B cell (primary cell): ENCODE results near the gene CDH13. TPM values are rescaled to one million over a fixed set of nuclear protein-coding genes. Genes with fewer than 3 reads are reported as not detected.

Source experiments
- ATAC-seq: fragments of 200-7000 bp; cut with Tn5 transposase; one replicate; pipeline ENCODE4 v1.10.0; 2021; ENCODE audit warnings: low read depth, mild to moderate bottlenecking, moderate number of reproducible peaks, moderate library complexity
- CTCF ChIA-PET: fragments of 350-600 bp; sonication (Branson Sonifier 250); formaldehyde crosslinking; loops from one replicate; lab custom pipeline; 2021; ENCODE audit warnings: antibody characterized with exemption, inconsistent platforms; lab: Charles Lee
- POLR2A ChIA-PET: fragments of 350-600 bp; sonication (Branson Sonifier 250); formaldehyde crosslinking; loops from one replicate; lab custom pipeline; 2021; ENCODE audit warnings: antibody characterized with exemption; lab: Charles Lee
- DNase-seq: peaks from one replicate; pipeline ENCODE4 v3.0.0; 2013
- H2AFZ ChIP-seq: 2 replicates; pipeline ENCODE4 v1.6.1; 2012; ENCODE audit warnings: mild to moderate bottlenecking, low read depth, low read length; ENCODE audit not compliant: insufficient read depth, poor library complexity, severe bottlenecking
- H3K27ac ChIP-seq, 2 donors: 1 replicate in 1 of 2; 2 replicates in 1 of 2; pipeline ENCODE4 v1.5.1; 2012 to 2013; ENCODE audit warnings: low read length in 2 of 2, mild to moderate bottlenecking in 2 of 2, moderate library complexity in 1 of 2
- H3K27me3 ChIP-seq, 4 experiments: fragments of 200-600 bp in 1 of 4; sonication (generic) in 1 of 4; replicated peaks in 1 of 4; 1 replicate in 2 of 4; 2 replicates in 2 of 4; pipeline versions ENCODE4 v1.6.1 to v1.7.0; 2013 to 2016; ENCODE audit warnings: low read length in 3 of 4, mild to moderate bottlenecking in 2 of 4, mixed read lengths in 1 of 4, moderate library complexity in 1 of 4; ENCODE audit not compliant: insufficient read depth in 4 of 4, control insufficient read depth in 3 of 4; ENCODE audit errors: control extremely low read depth in 1 of 4
- H3K36me3 ChIP-seq, 2 experiments: replicated peaks in 1 of 2; 1 replicate in 1 of 2; 2 replicates in 1 of 2; pipeline versions ENCODE4 v1.6.1 to v1.7.1; 2013; ENCODE audit warnings: low read length in 1 of 2; ENCODE audit not compliant: insufficient read depth in 2 of 2, control insufficient read depth in 1 of 2; ENCODE audit errors: control extremely low read depth in 1 of 2, extremely low read depth in 1 of 2
- H3K4me1 ChIP-seq, 2 donors: fragments of 200-600 bp in 1 of 2; sonication (generic) in 1 of 2; 1 replicate in 1 of 2; 2 replicates in 1 of 2; pipeline versions ENCODE4 v1.5.1 to v1.6.1; 2013 to 2017; ENCODE audit warnings: low read length in 2 of 2; ENCODE audit not compliant: control insufficient read depth in 2 of 2, insufficient read depth in 2 of 2
- H3K4me2 ChIP-seq: replicated peaks from 2 replicates; pipeline ENCODE3; 2012; ENCODE audit warnings: mild to moderate bottlenecking, low read depth, low read length; ENCODE audit not compliant: poor library complexity, severe bottlenecking
- H3K4me3 ChIP-seq, 5 experiments: fragments of 200-600 bp in 1 of 5; sonication (generic) in 1 of 5; 1 replicate in 3 of 5; 2 replicates in 2 of 5; pipeline versions ENCODE4 v1.5.1 to v1.7.0; 2011 to 2016; ENCODE audit warnings: low read length in 4 of 5, mild to moderate bottlenecking in 4 of 5, low read depth in 2 of 5, control low read depth in 1 of 5, moderate library complexity in 1 of 5; ENCODE audit not compliant: insufficient read depth in 1 of 5; ENCODE audit errors: control extremely low read depth in 1 of 5, extremely low read depth in 1 of 5
- H3K79me2 ChIP-seq: fragments of 200-600 bp; sonication (generic); one replicate; pipeline ENCODE4 v1.6.0; 2016; ENCODE audit warnings: low read length; ENCODE audit not compliant: control insufficient read depth, insufficient read depth
- H3K9ac ChIP-seq: fragments of 200-600 bp; sonication (generic); 2 replicates; pipeline ENCODE4 v1.6.1; 2017; ENCODE audit warnings: mild to moderate bottlenecking, low read length, moderate library complexity
- H3K9me3 ChIP-seq, 3 donors: one replicate each; pipeline versions ENCODE4 v1.6.1 to v1.7.1; 2013; ENCODE audit warnings: low read length in 2 of 3; ENCODE audit not compliant: control insufficient read depth in 2 of 3, insufficient read depth in 1 of 3; ENCODE audit errors: control extremely low read depth in 1 of 3
- H4K20me1 ChIP-seq: 2 replicates; pipeline ENCODE4 v1.6.0; 2012; ENCODE audit warnings: mild to moderate bottlenecking, low read length; ENCODE audit not compliant: insufficient read depth, control insufficient read depth, poor library complexity, severe bottlenecking
- H3K27ac Mint-ChIP-seq: one replicate; pipeline ENCODE4 v1.8.0; 2021; ENCODE audit warnings: mixed read lengths
- H3K27me3 Mint-ChIP-seq: one replicate; pipeline ENCODE4 v1.8.0; 2021; ENCODE audit warnings: mixed read lengths
- H3K4me1 Mint-ChIP-seq: one replicate; pipeline ENCODE4 v1.8.0; 2021; ENCODE audit warnings: mixed read lengths
- H3K4me3 Mint-ChIP-seq: one replicate; pipeline ENCODE4 v1.8.0; 2021; ENCODE audit warnings: mixed read lengths
- H3K9me3 Mint-ChIP-seq: one replicate; pipeline ENCODE4 v1.8.0; 2022; ENCODE audit warnings: mixed read lengths; ENCODE audit not compliant: insufficient read depth
- CTCF ChIP-seq: fragments of 200-600 bp; IDR thresholded peaks from one replicate; pipeline ENCODE4 v1.8.0; 2022; ENCODE audit warnings: antibody characterized with exemption, mild to moderate bottlenecking
- EZH2 ChIP-seq: IDR thresholded peaks from 2 replicates; pipeline ENCODE4 v1.6.1; 2012; ENCODE audit warnings: borderline replicate concordance, low read depth, mild to moderate bottlenecking, moderate library complexity, low read length; ENCODE audit not compliant: insufficient read depth, poor library complexity, severe bottlenecking
- WGBS: methylation state at CpG from one replicate; pipeline ENCODE4 v1.1.5; 2013; ENCODE audit warnings: missing lambda C conversion rate; ENCODE audit not compliant: insufficient coverage; 5-methylcytosine and 5-hydroxymethylcytosine counted together
- intact Hi-C: fragments of 100-400 bp; cut with micrococcal nuclease; formaldehyde crosslinking; loops from one replicate; pipeline ENCODE4 v1.10.0; 2022
- polyA plus RNA-seq: library from polyadenylated mRNA; depleted of rRNA; stranded (reverse); fragments of >200 nt; gene quantifications from 2 replicates; pipeline ENCODE4 v1.2.3, GENCODE V29; 2012
- total RNA-seq, 2 donors: library from RNA; stranded (reverse); fragments of 120-200 nt in 1 of 2; gene quantifications; 1 replicate in 1 of 2; 2 replicates in 1 of 2; pipeline versions ENCODE4 v1.2.3 to v1.2.4, GENCODE V29; 2013 to 2022

The CDH13 gene
- total and polyA plus RNA-seq, 2 donors (not counting 1 experiment from before 2014, with no cell fraction given): not detected

- H3K4me3 Mint-ChIP-seq: no peak overlapping the region
- no peaks in the 10 kb centered on the region for H4K20me1 ChIP-seq
- ChIA-PET POLR2A (no interaction called here), CTCF (no interaction called here)
- H3K4me3 ChIP-seq: no peak overlapping the region
- intact Hi-C loops: no loop called here
- no peak overlapping the region for H3K9ac ChIP-seq
- TF ChIP-seq EZH2 (no peak), CTCF (no peak)
- no peak overlapping the region for H3K27ac ChIP-seq
- H3K9me3 Mint-ChIP-seq: no peaks in the 10 kb centered on the region
- H3K36me3 ChIP-seq: no peaks in the 10 kb centered on the region
- no peaks in the 10 kb centered on the region for H3K27me3 Mint-ChIP-seq
- H3K27me3 ChIP-seq: no peaks in the 10 kb centered on the region
- DNase-seq (no peak), ATAC-seq (no peak)
- WGBS: 100% methylated on average over 1 of the region's 7 CpGs
- no peak overlapping the region for H2AFZ ChIP-seq
- H3K4me2 ChIP-seq: no peak overlapping the region
- no peaks in the 10 kb centered on the region for H3K9me3 ChIP-seq
- H3K4me1 ChIP-seq: no peaks in the 10 kb centered on the region
- no peaks in the 10 kb centered on the region for H3K4me1 Mint-ChIP-seq
- no peak overlapping the region for H3K27ac Mint-ChIP-seq
- H3K79me2 ChIP-seq: no peaks in the 10 kb centered on the region
Measured at GRCh38 chr16:82833378-82833993, 206.7 kb downstream of the CDH13 start.

- no peaks in the 10 kb centered on the region for H3K79me2 ChIP-seq
- H3K4me2 ChIP-seq: no peak overlapping the region
- intact Hi-C loops: no loop called here
- Mint-ChIP-seq H3K4me1 (no peaks in the 10 kb centered on the region), H3K9me3 (peaks cover 2% of the 10 kb centered on the region), H3K27me3 (no peaks in the 10 kb centered on the region), H3K27ac (no peak overlapping the region), H3K4me3 (no peak overlapping the region)
- DNase-seq (no peak), ATAC-seq (no peak)
- no peak overlapping the region for H2AFZ ChIP-seq
- no peak overlapping the region for H3K4me3 ChIP-seq
- H3K4me1 ChIP-seq: no peaks in the 10 kb centered on the region
- H3K27me3 ChIP-seq: no peaks in the 10 kb centered on the region
- H3K27ac ChIP-seq: no peak overlapping the region
- H3K9ac ChIP-seq: no peak overlapping the region
- WGBS: 89% methylated on average over 6 of the region's 8 CpGs
- TF ChIP-seq CTCF (no peak), EZH2 (no peak)
- H3K9me3 ChIP-seq: no peaks in the 10 kb centered on the region
- H3K36me3 ChIP-seq: no peaks in the 10 kb centered on the region
- CTCF ChIA-PET: no interaction called here
- POLR2A ChIA-PET: no interaction called here
- no peaks in the 10 kb centered on the region for H4K20me1 ChIP-seq
Measured at GRCh38 chr16:82834151-82834815, 207.5 kb downstream of the CDH13 start.
